Testis (tissue), 5 donors: ENCODE data around the gene MIGA2. TPM values are rescaled to one million over a fixed set of nuclear protein-coding genes. Genes with fewer than 3 reads are reported as not detected.
A peak's percentile ranks its signal among the peaks of the same experiment; 100 is the strongest.

Source experiments
- DNase-seq: peaks from one replicate; pipeline ENCODE4 v3.0.0-alpha.2; 2019
- H3K27ac ChIP-seq, 2 donors: fragments of 200-600 bp; sonication (generic); one replicate each; pipeline ENCODE4 v1.5.1; 2019
- H3K27me3 ChIP-seq: fragments of 200-600 bp; sonication (generic); one replicate; pipeline ENCODE4 v1.5.1; 2019
- H3K36me3 ChIP-seq: fragments of 200-600 bp; sonication (generic); one replicate; pipeline ENCODE4 v1.5.1; 2017; ENCODE audit warnings: low read depth; ENCODE audit errors: missing control alignments
- H3K4me1 ChIP-seq: fragments of 200-600 bp; sonication (generic); one replicate; pipeline ENCODE4 v1.5.1; 2019
- H3K4me3 ChIP-seq, 2 donors: fragments of 200-600 bp; sonication (generic); one replicate each; pipeline ENCODE4 v1.5.1; 2017 to 2019
- H3K9me3 ChIP-seq: fragments of 200-600 bp; sonication (generic); one replicate; pipeline ENCODE4 v1.5.1; 2017
- CTCF ChIP-seq, 3 experiments: fragments of 450-650 bp in 2 of 3; fragments of 200-600 bp in 1 of 3; sonication (generic) in 1 of 3; IDR thresholded peaks; one replicate each; pipeline ENCODE4 v1.5.1; 2016 to 2019; ENCODE audit warnings: antibody characterized with exemption in 3 of 3, mild to moderate bottlenecking in 2 of 3, moderate library complexity in 1 of 3
- POLR2A ChIP-seq: fragments of 450-650 bp; IDR thresholded peaks from one replicate; pipeline ENCODE4 v1.6.1; 2017; ENCODE audit warnings: antibody characterized with exemption, mild to moderate bottlenecking, moderate library complexity
- WGBS, 2 donors: methylation state at CpG; one replicate each; pipeline ENCODE4 v1.1.5; 2018; 5-methylcytosine and 5-hydroxymethylcytosine counted together
- intact Hi-C: fragments of 100-400 bp; cut with DNase I; formaldehyde crosslinking; loops from one replicate; pipeline ENCODE4 v1.15.1; 2023; ENCODE audit warnings: low total_unique reads
- long read RNA-seq, 2 donors: transcript quantifications; one replicate each; lab custom pipeline, GENCODE V29; 2026
- polyA plus RNA-seq: library from polyadenylated mRNA; stranded (reverse); fragments of 350-450 nt; fragmentation: Illumina TruSeq; extraction: RNeasy Lipid Tissue Mini Kit (QIAGEN cat#74804); gene quantifications from one replicate; pipeline ENCODE4 v1.2.3, GENCODE V29; 2014; ENCODE audit warnings: low read depth, low replicate concordance; ENCODE audit not compliant: insufficient read depth
- total RNA-seq, 2 donors: library from RNA; depleted of rRNA; stranded (reverse); fragments of >200 nt; gene quantifications; one replicate each; pipeline ENCODE4 v1.2.3, GENCODE V29; 2016

The MIGA2 gene, protein sequence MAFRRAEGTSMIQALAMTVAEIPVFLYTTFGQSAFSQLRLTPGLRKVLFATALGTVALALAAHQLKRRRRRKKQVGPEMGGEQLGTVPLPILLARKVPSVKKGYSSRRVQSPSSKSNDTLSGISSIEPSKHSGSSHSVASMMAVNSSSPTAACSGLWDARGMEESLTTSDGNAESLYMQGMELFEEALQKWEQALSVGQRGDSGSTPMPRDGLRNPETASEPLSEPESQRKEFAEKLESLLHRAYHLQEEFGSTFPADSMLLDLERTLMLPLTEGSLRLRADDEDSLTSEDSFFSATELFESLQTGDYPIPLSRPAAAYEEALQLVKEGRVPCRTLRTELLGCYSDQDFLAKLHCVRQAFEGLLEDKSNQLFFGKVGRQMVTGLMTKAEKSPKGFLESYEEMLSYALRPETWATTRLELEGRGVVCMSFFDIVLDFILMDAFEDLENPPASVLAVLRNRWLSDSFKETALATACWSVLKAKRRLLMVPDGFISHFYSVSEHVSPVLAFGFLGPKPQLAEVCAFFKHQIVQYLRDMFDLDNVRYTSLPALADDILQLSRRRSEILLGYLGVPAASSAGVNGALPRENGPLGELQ
- 10 to 100 TPM; 42.0 to 42.7 TPM for total RNA-seq
- polyA plus RNA-seq = 22.9 TPM
- long read RNA-seq, donor 1 = 0 reads
- long read RNA-seq, donor 2 = 0 reads

DNA sequence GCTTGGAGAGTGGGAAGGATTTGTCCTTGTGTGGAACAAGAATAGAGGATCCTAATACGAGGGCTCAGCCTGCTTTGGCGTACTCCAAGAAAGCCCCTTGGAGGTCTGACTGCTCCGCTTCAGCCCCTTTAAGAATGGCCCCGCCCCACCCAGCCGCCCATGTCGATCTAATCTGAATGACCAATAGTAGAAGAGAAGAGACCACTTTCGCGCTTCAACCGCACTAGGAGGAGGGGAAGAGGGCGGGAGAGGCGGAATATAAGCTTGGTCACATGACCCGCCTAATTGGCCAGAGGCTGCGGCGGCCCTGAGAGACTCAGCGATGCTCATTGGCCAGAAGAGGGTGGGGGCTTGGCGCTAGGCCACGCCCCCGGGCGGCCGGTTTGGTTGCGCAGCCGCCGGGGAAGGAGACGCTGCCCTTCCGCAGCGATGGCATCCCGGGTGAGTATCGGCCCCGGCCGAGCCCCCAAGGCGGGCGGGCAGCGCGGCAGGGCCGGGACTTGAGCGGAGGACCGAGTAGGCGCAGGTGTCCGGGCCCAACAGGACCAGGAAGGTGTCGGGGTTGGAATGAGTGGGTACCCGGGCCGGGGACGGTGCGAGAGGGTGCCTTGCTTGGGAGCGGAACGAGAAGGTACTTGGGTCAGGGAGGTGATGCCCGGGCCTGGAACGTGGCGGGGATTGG lies at the start of gene MIGA2:
MIGA2 (plus strand) TSS at position 386 of the 682 bp plus-strand sequence. CDS start 3,969 bp downstream, outside the sequence.
- Histone ChIP-seq H3K4me3 (peak within 1 kb of the TSS; percentile 64 to 91), H3K27me3 (no peaks in the 10 kb centered on the region), H3K9me3 (no peaks in the 10 kb centered on the region), H3K4me1 (peaks cover 16% of the 10 kb centered on the region), H3K36me3 (no peaks in the 10 kb centered on the region), H3K27ac (peak within 1 kb of the TSS; percentile 56 to 67)
- peak; percentile 100 for DNase-seq
- intact Hi-C loops = no loop called here
- TF ChIP-seq CTCF (IDR thresholded peaks at IDR 0.05) = peak in 1 of 3 experiments; percentile 25
- TF ChIP-seq POLR2A = no peak
- 0% methylated on average over 27 to 49 of the region's 49 CpGs for WGBS, 2 donors

- Histone ChIP-seq H3K27me3 (no peaks in the 10 kb centered on the region), H3K4me1 (peaks cover 2% of the 10 kb centered on the region), H3K36me3 (no peaks in the 10 kb centered on the region), H3K4me3 (no peak overlapping the region), H3K27ac (no peak overlapping the region), H3K9me3 (no peaks in the 10 kb centered on the region)
- intact Hi-C loops = no loop called here
- 91 to 98% methylated on average over 5 of the region's 5 CpGs for WGBS, 2 donors
- no peak for DNase-seq
- no peak for TF ChIP-seq POLR2A
- no peak for TF ChIP-seq CTCF (IDR thresholded peaks at IDR 0.05)
Measured at GRCh38 chr9:128986671-128987070, 49.8 kb upstream of the MIGA2 start.

DNA sequence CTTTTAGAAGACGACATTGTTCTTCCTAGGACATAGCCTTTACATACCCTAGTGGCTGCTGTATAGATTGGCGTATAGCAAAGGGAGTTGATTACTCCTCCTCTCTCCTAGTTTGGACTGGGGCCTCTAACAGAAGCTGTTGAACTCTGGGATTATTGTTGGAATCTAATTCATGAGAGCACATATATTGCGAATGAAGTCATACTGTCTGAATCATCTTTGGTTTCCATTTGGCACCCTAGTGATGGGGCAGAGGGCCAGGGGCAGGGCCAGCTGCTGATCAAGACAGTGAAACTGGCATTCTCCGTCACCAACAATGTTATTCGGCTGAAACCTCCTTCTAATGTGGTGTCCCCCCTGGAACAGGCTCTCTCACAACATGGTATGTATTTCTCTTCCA lies 48.6 kb upstream of the MIGA2 start:
- Histone ChIP-seq H3K27ac (no peak overlapping the region), H3K4me3 (no peak overlapping the region), H3K9me3 (no peaks in the 10 kb centered on the region), H3K36me3 (no peaks in the 10 kb centered on the region), H3K27me3 (no peaks in the 10 kb centered on the region), H3K4me1 (peaks cover 2% of the 10 kb centered on the region)
- DNase-seq = no peak
- intact Hi-C loops = no loop called here
- TF ChIP-seq CTCF (IDR thresholded peaks at IDR 0.05) (no peak), POLR2A (no peak)
- WGBS, 2 donors = 94 to 95% methylated on average over 5 of the region's 5 CpGs

GRCh38 chr9:128992995-128993394 lies 43.4 kb upstream of the MIGA2 start:
- intact Hi-C loops = no loop called here
- H3K9me3 ChIP-seq = no peaks in the 10 kb centered on the region
- TF ChIP-seq POLR2A = no peak
- TF ChIP-seq CTCF (IDR thresholded peaks at IDR 0.05) = peak; percentile 11 to 30 (median 16)
- no peak overlapping the region for H3K4me3 ChIP-seq
- H3K27ac ChIP-seq = no peak overlapping the region
- peaks cover 2% of the 10 kb centered on the region for H3K4me1 ChIP-seq
- H3K27me3 ChIP-seq = no peaks in the 10 kb centered on the region
- whole genome bisulfite sequencing, 2 donors = 53 to 89% methylated on average over 6 to 7 of the region's 7 CpGs
- no peaks in the 10 kb centered on the region for H3K36me3 ChIP-seq
- DNase-seq = peak; percentile 73
